ENCODE measurements around the gene OR51T1.
"Not testable (repeated sequence)": the region's sequence is repeated elsewhere in the genome, so short reads cannot be mapped to it uniquely, and the experiment has no call there.

Gene OR51T1, protein sequence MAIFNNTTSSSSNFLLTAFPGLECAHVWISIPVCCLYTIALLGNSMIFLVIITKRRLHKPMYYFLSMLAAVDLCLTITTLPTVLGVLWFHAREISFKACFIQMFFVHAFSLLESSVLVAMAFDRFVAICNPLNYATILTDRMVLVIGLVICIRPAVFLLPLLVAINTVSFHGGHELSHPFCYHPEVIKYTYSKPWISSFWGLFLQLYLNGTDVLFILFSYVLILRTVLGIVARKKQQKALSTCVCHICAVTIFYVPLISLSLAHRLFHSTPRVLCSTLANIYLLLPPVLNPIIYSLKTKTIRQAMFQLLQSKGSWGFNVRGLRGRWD

DNA sequence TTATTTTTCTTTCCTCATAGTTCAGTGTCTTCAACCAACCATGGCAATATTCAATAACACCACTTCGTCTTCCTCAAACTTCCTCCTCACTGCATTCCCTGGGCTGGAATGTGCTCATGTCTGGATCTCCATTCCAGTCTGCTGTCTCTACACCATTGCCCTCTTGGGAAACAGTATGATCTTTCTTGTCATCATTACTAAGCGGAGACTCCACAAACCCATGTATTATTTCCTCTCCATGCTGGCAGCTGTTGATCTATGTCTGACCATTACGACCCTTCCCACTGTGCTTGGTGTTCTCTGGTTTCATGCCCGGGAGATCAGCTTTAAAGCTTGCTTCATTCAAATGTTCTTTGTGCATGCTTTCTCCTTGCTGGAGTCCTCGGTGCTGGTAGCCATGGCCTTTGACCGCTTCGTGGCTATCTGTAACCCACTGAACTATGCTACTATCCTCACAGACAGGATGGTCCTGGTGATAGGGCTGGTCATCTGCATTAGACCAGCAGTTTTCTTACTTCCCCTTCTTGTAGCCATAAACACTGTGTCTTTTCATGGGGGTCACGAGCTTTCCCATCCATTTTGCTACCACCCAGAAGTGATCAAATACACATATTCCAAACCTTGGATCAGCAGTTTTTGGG lies at the start of gene OR51T1:
TSS of gene OR51T1 (plus strand) at position 41 of the 641 bp plus-strand sequence. CDS start at position 41, 0 bp downstream.
- DNase-seq (no peak), ATAC-seq (replicated peaks) (no peak)
- H3K4me1 Mint-ChIP-seq: no peaks in the 10 kb centered on the region
- no peaks in the 10 kb centered on the region for H3K9me3 Mint-ChIP-seq
- H3K27ac Mint-ChIP-seq: no peak within 1 kb of the TSS
- no peak within 1 kb of the TSS for H3K4me3 Mint-ChIP-seq
- no peaks in the 10 kb centered on the region for H3K36me3 Mint-ChIP-seq
- no peaks in the 10 kb centered on the region for H3K27me3 Mint-ChIP-seq

- ATAC-seq (replicated peaks) (no peak), DNase-seq (no peak)
- H3K27ac Mint-ChIP-seq: no peak overlapping the region
- H3K4me3 Mint-ChIP-seq: no peak overlapping the region
- no peaks in the 10 kb centered on the region for H3K36me3 Mint-ChIP-seq
- no peaks in the 10 kb centered on the region for H3K4me1 Mint-ChIP-seq
- H3K9me3 Mint-ChIP-seq: peaks cover 0 to 5% of the 10 kb centered on the region in 2 donors
- H3K27me3 Mint-ChIP-seq: peaks cover 0 to 5% of the 10 kb centered on the region in 2 donors
These were observed 41.7 kb upstream of the OR51T1 start for GRCh38 chr11:4839851-4840549.

DNA sequence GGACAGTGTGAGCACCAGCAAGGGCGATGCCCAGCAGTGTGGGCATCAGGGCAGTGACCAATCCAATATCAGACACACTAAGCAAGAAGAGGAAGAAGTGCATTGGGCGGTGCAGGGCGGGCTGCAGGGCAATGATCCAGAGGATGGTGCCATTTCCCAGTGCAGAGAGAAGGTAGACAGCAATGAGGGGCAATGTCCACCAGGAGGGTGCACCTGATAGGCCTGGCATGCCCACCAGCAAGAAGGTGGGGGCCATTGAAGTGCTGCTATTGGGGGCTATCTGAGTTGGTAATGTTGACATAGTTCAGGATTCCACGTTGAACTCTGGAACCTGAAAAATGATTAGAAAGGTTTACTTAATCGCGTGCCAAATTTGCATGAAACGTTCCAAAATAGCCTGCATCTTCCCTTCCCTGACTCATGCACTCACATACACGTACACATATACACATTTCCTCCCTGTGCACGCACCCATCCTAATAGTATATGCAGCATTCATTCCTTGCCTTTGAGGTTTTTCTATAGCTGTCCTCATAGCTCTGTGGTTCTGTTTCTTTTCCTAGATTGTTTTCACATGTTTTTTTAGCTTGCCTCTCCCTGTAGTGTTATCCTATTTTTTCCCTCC lies 32.7 kb upstream of the OR51T1 start, which contains the start of gene OR51S1:
TSS of gene OR51S1 (minus strand) at position 301 of the 625 bp plus-strand sequence. CDS start at position 301, 0 bp downstream.
- no peak for ATAC-seq (replicated peaks)
- Mint-ChIP-seq H3K36me3 (no peaks in the 10 kb centered on the region), H3K27me3 (peaks cover 9 to 12% of the 10 kb centered on the region in 2 donors), H3K9me3 (no peaks in the 10 kb centered on the region), H3K4me1 (no peaks in the 10 kb centered on the region), H3K4me3 (no peak within 1 kb of the TSS), H3K27ac (no peak within 1 kb of the TSS)
- DNase-seq: no peak

DNA sequence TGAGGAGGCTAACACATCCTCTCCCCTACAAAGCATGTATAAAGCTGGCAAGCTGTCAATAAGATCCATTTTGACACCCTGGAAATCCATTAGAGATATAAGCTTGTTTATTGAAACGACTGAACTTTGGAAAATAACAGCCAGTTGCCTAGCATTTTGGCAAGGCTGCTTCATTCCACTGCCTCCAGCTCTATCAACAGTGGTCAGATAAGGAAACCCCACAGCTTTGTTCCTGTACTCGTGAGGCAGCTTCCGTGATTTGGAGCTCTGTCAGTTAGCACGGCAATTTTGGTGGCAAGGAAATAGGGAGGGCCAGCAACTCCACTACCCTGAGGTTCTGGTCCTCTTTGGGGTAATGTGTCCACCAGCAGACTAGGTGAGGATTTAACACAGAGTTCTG lies 30.7 kb upstream of the OR51T1 start:
- Mint-ChIP-seq H3K27me3 (peaks cover 9 to 14% of the 10 kb centered on the region in 2 donors), H3K27ac (no peak overlapping the region), H3K4me3 (no peak overlapping the region), H3K36me3 (no peaks in the 10 kb centered on the region), H3K4me1 (no peaks in the 10 kb centered on the region), H3K9me3 (no peaks in the 10 kb centered on the region)
- ATAC-seq (replicated peaks): no peak
- no peak for DNase-seq

- not testable (repeated sequence) for H3K36me3 Mint-ChIP-seq; DNase-seq; H3K9me3 Mint-ChIP-seq; H3K27me3 Mint-ChIP-seq; H3K4me1 Mint-ChIP-seq; ATAC-seq (replicated peaks); H3K27ac Mint-ChIP-seq; H3K4me3 Mint-ChIP-seq
These were observed 27.4 kb upstream of the OR51T1 start for GRCh38 chr11:4854286-4854685.

DNA sequence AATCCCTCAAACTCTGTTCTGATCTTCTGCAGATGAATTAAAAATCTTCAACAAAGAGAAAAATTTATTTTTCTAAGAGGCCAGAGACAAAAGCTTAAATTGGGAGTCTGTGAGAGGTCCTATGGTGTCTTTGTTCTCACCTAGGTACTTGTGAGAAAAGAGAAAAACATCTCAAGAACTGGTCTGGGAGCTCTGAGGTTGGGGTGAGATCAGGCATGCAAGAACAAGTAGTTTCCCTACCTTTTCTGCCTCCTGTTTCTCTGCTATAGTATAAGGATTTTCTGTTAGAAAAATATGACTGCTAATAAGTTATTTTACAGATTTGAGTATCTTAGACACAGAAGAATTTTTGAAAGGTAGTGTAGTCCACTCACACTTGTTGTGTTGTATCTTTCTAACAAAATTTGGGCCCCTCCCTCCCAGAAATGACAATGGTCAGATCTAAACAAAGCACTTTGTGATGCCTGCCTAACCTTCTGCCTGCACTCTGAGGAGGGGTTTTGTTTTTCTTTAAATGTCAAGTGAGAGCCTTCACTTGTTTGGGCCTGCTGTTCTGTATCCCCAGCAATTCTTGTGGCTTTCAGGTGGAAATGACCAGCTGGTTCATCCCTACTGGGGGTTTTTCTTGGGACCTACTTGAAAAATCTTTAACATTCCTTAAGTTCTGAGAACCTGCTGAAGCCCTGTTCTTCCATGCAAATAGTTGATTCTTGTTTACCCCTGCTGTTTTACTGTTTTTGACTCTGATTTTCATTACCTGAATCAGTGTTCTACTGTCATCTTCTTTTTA lies 19.1 kb upstream of the OR51T1 start:
- Mint-ChIP-seq H3K4me3 (no peak overlapping the region), H3K9me3 (peaks cover 0 to 6% of the 10 kb centered on the region in 2 donors), H3K27ac (no peak overlapping the region), H3K4me1 (no peaks in the 10 kb centered on the region), H3K36me3 (no peaks in the 10 kb centered on the region), H3K27me3 (no peaks in the 10 kb centered on the region)
- no peak for ATAC-seq (replicated peaks)
- DNase-seq: no peak

- Mint-ChIP-seq H3K4me3 (no peak overlapping the region), H3K4me1 (no peaks in the 10 kb centered on the region), H3K27ac (no peak overlapping the region), H3K9me3 (peaks cover 0 to 8% of the 10 kb centered on the region in 2 donors), H3K27me3 (no peaks in the 10 kb centered on the region), H3K36me3 (no peaks in the 10 kb centered on the region)
- ATAC-seq (replicated peaks) (no peak), DNase-seq (no peak)
These were observed 17.8 kb upstream of the OR51T1 start for GRCh38 chr11:4863876-4864275.

DNA sequence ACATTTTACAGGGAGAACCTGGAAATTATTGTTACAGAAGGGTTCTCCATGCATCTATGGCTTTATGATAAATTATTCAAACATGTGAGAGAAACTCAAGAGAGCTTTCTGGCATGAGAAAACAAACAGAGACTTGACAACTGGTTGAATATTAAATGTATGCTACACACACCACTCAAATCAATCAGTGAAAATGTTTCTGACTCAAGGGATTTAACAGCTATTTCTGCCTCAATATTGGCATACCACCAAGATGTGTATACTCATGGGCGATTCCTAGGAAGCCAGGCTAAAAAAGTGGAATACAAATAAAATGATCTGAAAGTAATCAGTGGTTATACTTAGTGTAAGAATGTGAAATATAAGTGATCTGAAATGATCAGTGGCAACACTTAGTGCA lies 15.8 kb upstream of the OR51T1 start:
- no peaks in the 10 kb centered on the region for H3K36me3 Mint-ChIP-seq
- no peak overlapping the region for H3K4me3 Mint-ChIP-seq
- no peaks in the 10 kb centered on the region for H3K27me3 Mint-ChIP-seq
- H3K9me3 Mint-ChIP-seq: peaks cover 0 to 8% of the 10 kb centered on the region in 2 donors
- DNase-seq (no peak), ATAC-seq (replicated peaks) (no peak)
- no peak overlapping the region for H3K27ac Mint-ChIP-seq
- H3K4me1 Mint-ChIP-seq: no peaks in the 10 kb centered on the region

DNA sequence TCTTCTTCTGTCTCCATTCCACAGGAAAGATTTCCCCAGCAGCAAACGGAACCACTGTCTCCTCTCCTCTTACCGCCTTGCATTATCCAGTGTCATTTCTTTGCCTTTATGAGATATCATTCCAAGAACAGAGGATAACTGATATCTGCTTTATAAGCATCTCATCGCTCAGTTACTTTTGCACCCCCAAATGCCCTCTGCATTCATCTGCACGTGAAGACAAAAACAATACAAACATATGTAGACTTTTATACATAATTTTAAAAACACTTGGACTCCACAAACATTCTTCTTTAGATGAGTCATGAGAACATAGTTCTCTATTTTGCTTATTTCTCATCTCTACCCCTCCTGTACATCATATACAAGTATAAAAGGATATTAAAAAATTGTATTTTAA lies 512 bp upstream of the OR51T1 start:
- no peaks in the 10 kb centered on the region for H3K36me3 Mint-ChIP-seq
- no peaks in the 10 kb centered on the region for H3K27me3 Mint-ChIP-seq
- no peak overlapping the region for H3K27ac Mint-ChIP-seq

GRCh38 chr11:4882543-4882942 lies 843 bp downstream of the OR51T1 start:
- Mint-ChIP-seq H3K9me3 (no peaks in the 10 kb centered on the region), H3K27ac (no peak overlapping the region), H3K27me3 (no peaks in the 10 kb centered on the region), H3K4me1 (no peaks in the 10 kb centered on the region), H3K36me3 (no peaks in the 10 kb centered on the region), H3K4me3 (no peak overlapping the region)
- ATAC-seq (replicated peaks): no peak
- no peak for DNase-seq

More for the DNA sequence above, 512 bp upstream of the OR51T1 start:
- ATAC-seq (replicated peaks) (no peak), DNase-seq (no peak)
- no peaks in the 10 kb centered on the region for H3K4me1 Mint-ChIP-seq
- H3K9me3 Mint-ChIP-seq: no peaks in the 10 kb centered on the region
- H3K4me3 Mint-ChIP-seq: no peak overlapping the region

DNA sequence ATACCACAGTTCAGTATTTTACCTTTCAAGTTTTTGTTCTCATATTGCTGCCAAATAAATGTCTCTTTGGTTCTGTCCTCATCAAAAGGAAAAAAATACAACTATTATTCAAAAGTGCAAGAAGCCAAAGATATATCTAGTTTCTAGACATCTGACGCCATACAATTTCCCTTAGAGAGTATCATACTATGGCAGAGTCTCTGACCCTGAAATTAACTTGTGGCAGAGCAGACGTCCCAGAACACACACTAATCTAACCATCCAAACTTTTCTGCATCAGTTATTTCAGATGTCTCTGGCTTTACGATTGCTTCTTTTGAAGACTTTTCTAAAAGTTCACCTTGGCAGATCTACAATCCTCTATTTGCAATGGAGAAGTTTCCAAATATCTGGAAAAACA lies 2.7 kb downstream of the OR51T1 start:
- no peaks in the 10 kb centered on the region for H3K4me1 Mint-ChIP-seq
- H3K4me3 Mint-ChIP-seq: no peak overlapping the region
- H3K9me3 Mint-ChIP-seq: no peaks in the 10 kb centered on the region
- no peak overlapping the region for H3K27ac Mint-ChIP-seq
- DNase-seq: no peak
- H3K27me3 Mint-ChIP-seq: no peaks in the 10 kb centered on the region
- no peaks in the 10 kb centered on the region for H3K36me3 Mint-ChIP-seq
- no peak for ATAC-seq (replicated peaks)

DNA sequence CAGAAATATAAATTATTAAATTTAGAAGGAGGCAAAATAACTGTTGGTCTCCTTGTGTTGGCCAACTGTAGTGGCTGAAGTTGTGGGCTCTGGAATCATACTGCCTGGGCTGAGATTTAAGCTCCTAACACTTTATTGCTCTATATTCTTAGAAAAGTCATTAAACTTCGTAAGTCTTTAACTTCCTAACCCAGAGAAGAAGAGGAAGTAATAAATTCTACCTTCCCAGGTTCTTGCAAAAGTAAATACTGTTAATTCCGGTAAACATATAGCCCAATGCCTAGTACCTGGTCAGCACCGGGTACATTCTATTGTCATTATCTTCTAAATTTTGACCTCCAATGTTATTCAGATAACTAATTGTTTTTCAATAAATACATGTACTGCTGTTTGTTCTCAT lies 4.5 kb downstream of the OR51T1 start:
- DNase-seq (no peak), ATAC-seq (replicated peaks) (no peak)
- Mint-ChIP-seq H3K4me3 (no peak overlapping the region), H3K4me1 (no peaks in the 10 kb centered on the region), H3K36me3 (no peaks in the 10 kb centered on the region), H3K27ac (no peak overlapping the region), H3K27me3 (no peaks in the 10 kb centered on the region), H3K9me3 (no peaks in the 10 kb centered on the region)

GRCh38 chr11:4887591-4887990 lies 5.9 kb downstream of the OR51T1 start:
- DNase-seq (no peak), ATAC-seq (replicated peaks) (no peak)
- H3K27ac Mint-ChIP-seq: no peak overlapping the region
- H3K27me3 Mint-ChIP-seq: no peaks in the 10 kb centered on the region
- H3K4me1 Mint-ChIP-seq: no peaks in the 10 kb centered on the region
- H3K36me3 Mint-ChIP-seq: no peaks in the 10 kb centered on the region
- H3K4me3 Mint-ChIP-seq: no peak overlapping the region
- no peaks in the 10 kb centered on the region for H3K9me3 Mint-ChIP-seq

- no peaks in the 10 kb centered on the region for H3K36me3 Mint-ChIP-seq
- ATAC-seq (replicated peaks): no peak
- no peak for DNase-seq
These were observed 8.6 kb downstream of the OR51T1 start for GRCh38 chr11:4890279-4890678.

More at GRCh38 chr11:4890279-4890678, 8.6 kb downstream of the OR51T1 start:
- no peak overlapping the region for H3K27ac Mint-ChIP-seq
- H3K4me3 Mint-ChIP-seq: no peak overlapping the region
- H3K27me3 Mint-ChIP-seq: no peaks in the 10 kb centered on the region
- no peaks in the 10 kb centered on the region for H3K4me1 Mint-ChIP-seq
- no peaks in the 10 kb centered on the region for H3K9me3 Mint-ChIP-seq
